Central memory CD8-positive, alpha-beta T cell (primary cell): Measurements from ENCODE around the gene TREML4.
A peak's percentile ranks its signal among the peaks of the same experiment; 100 is the strongest.

Experiments used
- ATAC-seq: fragments of 150-1000 bp; cut with Tn5 transposase; replicated peaks from 2 replicates; pipeline ENCODE4 v1.10.0; 2022; ENCODE audit warnings: mild to moderate bottlenecking, moderate FRiP score, moderate number of reproducible peaks; ENCODE audit not compliant: poor library complexity, severe bottlenecking; ENCODE audit errors: extremely low read depth
- DNase-seq, 2 donors: peaks; one replicate each; pipeline ENCODE4 v3.0.0; 2021; ENCODE audit warnings: low spot score in 2 of 2
- H3K27ac Mint-ChIP-seq: one replicate; pipeline ENCODE4 v1.8.0; 2022; ENCODE audit warnings: low read depth, mild to moderate bottlenecking, moderate library complexity, mixed read lengths
- H3K27me3 Mint-ChIP-seq: one replicate; pipeline ENCODE4 v1.8.0; 2022; ENCODE audit warnings: mixed read lengths
- H3K36me3 Mint-ChIP-seq: one replicate; pipeline ENCODE4 v1.8.0; 2022; ENCODE audit warnings: mild to moderate bottlenecking, moderate library complexity, mixed read lengths; ENCODE audit not compliant: insufficient read depth
- H3K4me1 Mint-ChIP-seq: one replicate; pipeline ENCODE4 v1.8.0; 2022; ENCODE audit warnings: mixed read lengths
- H3K4me3 Mint-ChIP-seq: one replicate; pipeline ENCODE4 v1.8.0; 2022; ENCODE audit warnings: mild to moderate bottlenecking, moderate library complexity, mixed read lengths
- H3K9me3 Mint-ChIP-seq: one replicate; pipeline ENCODE4 v1.8.0; 2022; ENCODE audit warnings: mixed read lengths

TREML4 gene

GRCh38 chr6:41215777-41216176, 12.4 kb upstream of the TREML4 start:
- no peaks in the 10 kb centered on the region for H3K4me1 Mint-ChIP-seq
- no peaks in the 10 kb centered on the region for H3K36me3 Mint-ChIP-seq

GRCh38 chr6:41216616-41217015, 11.5 kb upstream of the TREML4 start:
- Mint-ChIP-seq H3K27me3 (peaks cover 7% of the 10 kb centered on the region), H3K27ac (no peak overlapping the region), H3K4me3 (no peak overlapping the region), H3K36me3 (no peaks in the 10 kb centered on the region), H3K9me3 (peaks cover 10% of the 10 kb centered on the region), H3K4me1 (no peaks in the 10 kb centered on the region)
- ATAC-seq: no peak
- no peak for DNase-seq

More at GRCh38 chr6:41215777-41216176, 12.4 kb upstream of the TREML4 start:
- no peak overlapping the region for H3K4me3 Mint-ChIP-seq
- H3K27ac Mint-ChIP-seq: no peak overlapping the region
- peaks cover 10% of the 10 kb centered on the region for H3K9me3 Mint-ChIP-seq
- H3K27me3 Mint-ChIP-seq: peaks cover 7% of the 10 kb centered on the region
- DNase-seq: no peak
- ATAC-seq: no peak

GRCh38 chr6:41222045-41222444, 6.1 kb upstream of the TREML4 start:
- Mint-ChIP-seq H3K9me3 (no peaks in the 10 kb centered on the region), H3K4me3 (no peak overlapping the region), H3K36me3 (no peaks in the 10 kb centered on the region), H3K4me1 (no peaks in the 10 kb centered on the region), H3K27me3 (peaks cover 16% of the 10 kb centered on the region), H3K27ac (peak overlapping the region; percentile 10)
- ATAC-seq (no peak), DNase-seq (no peak)

- ATAC-seq (no peak), DNase-seq (no peak)
- Mint-ChIP-seq H3K27ac (no peak overlapping the region), H3K4me3 (no peak overlapping the region), H3K4me1 (no peaks in the 10 kb centered on the region), H3K36me3 (no peaks in the 10 kb centered on the region), H3K27me3 (peaks cover 20% of the 10 kb centered on the region), H3K9me3 (no peaks in the 10 kb centered on the region)
Measured at GRCh38 chr6:41222513-41222912, 5.6 kb upstream of the TREML4 start.

- Mint-ChIP-seq H3K36me3 (no peaks in the 10 kb centered on the region), H3K4me3 (no peak overlapping the region), H3K4me1 (no peaks in the 10 kb centered on the region), H3K9me3 (no peaks in the 10 kb centered on the region), H3K27ac (peak overlapping the region; percentile 17), H3K27me3 (peaks cover 26% of the 10 kb centered on the region)
- DNase-seq (no peak), ATAC-seq (no peak)
Measured at GRCh38 chr6:41224800-41225199, 3.3 kb upstream of the TREML4 start.

GRCh38 chr6:41226752-41227151, 1.4 kb upstream of the TREML4 start:
- Mint-ChIP-seq H3K27ac (no peak overlapping the region), H3K4me3 (no peak overlapping the region), H3K36me3 (no peaks in the 10 kb centered on the region), H3K27me3 (peaks cover 26% of the 10 kb centered on the region), H3K9me3 (no peaks in the 10 kb centered on the region), H3K4me1 (no peaks in the 10 kb centered on the region)
- DNase-seq: no peak
- ATAC-seq: no peak

- no peaks in the 10 kb centered on the region for H3K36me3 Mint-ChIP-seq
- H3K27me3 Mint-ChIP-seq: peaks cover 26% of the 10 kb centered on the region
- H3K4me1 Mint-ChIP-seq: no peaks in the 10 kb centered on the region
- DNase-seq: no peak
- H3K4me3 Mint-ChIP-seq: no peak overlapping the region
- no peaks in the 10 kb centered on the region for H3K9me3 Mint-ChIP-seq
- no peak for ATAC-seq
- H3K27ac Mint-ChIP-seq: no peak overlapping the region
Measured at GRCh38 chr6:41228616-41229015, 467 bp downstream of the TREML4 start.

- Mint-ChIP-seq H3K27me3 (peaks cover 16% of the 10 kb centered on the region), H3K4me1 (no peaks in the 10 kb centered on the region), H3K36me3 (no peaks in the 10 kb centered on the region), H3K9me3 (no peaks in the 10 kb centered on the region), H3K27ac (no peak overlapping the region), H3K4me3 (no peak overlapping the region)
- DNase-seq: no peak
- ATAC-seq: no peak
Measured at GRCh38 chr6:41229721-41230120, 1.6 kb downstream of the TREML4 start.

- Mint-ChIP-seq H3K9me3 (no peaks in the 10 kb centered on the region), H3K4me3 (no peak overlapping the region), H3K36me3 (no peaks in the 10 kb centered on the region), H3K27ac (no peak overlapping the region), H3K27me3 (peaks cover 11% of the 10 kb centered on the region), H3K4me1 (no peaks in the 10 kb centered on the region)
- DNase-seq (no peak), ATAC-seq (no peak)
Measured at GRCh38 chr6:41231246-41231645, 3.1 kb downstream of the TREML4 start.

GRCh38 chr6:41232667-41233066, 4.5 kb downstream of the TREML4 start:
- ATAC-seq (no peak), DNase-seq (no peak)
- Mint-ChIP-seq H3K9me3 (no peaks in the 10 kb centered on the region), H3K27me3 (peaks cover 16% of the 10 kb centered on the region), H3K4me1 (peaks cover 6% of the 10 kb centered on the region), H3K36me3 (no peaks in the 10 kb centered on the region), H3K27ac (no peak overlapping the region), H3K4me3 (no peak overlapping the region)

GRCh38 chr6:41236276-41236675, 8.1 kb downstream of the TREML4 start:
- ATAC-seq (no peak), DNase-seq (no peak)
- Mint-ChIP-seq H3K36me3 (no peaks in the 10 kb centered on the region), H3K4me1 (peaks cover 6% of the 10 kb centered on the region), H3K27ac (no peak overlapping the region), H3K27me3 (peaks cover 34% of the 10 kb centered on the region), H3K4me3 (no peak overlapping the region), H3K9me3 (no peaks in the 10 kb centered on the region)

- H3K4me1 Mint-ChIP-seq: peaks cover 6% of the 10 kb centered on the region
- peaks cover 34% of the 10 kb centered on the region for H3K27me3 Mint-ChIP-seq
- H3K9me3 Mint-ChIP-seq: no peaks in the 10 kb centered on the region
- DNase-seq (no peak), ATAC-seq (no peak)
- H3K4me3 Mint-ChIP-seq: no peak overlapping the region
- peak overlapping the region; percentile 35 for H3K27ac Mint-ChIP-seq
- no peaks in the 10 kb centered on the region for H3K36me3 Mint-ChIP-seq
Measured at GRCh38 chr6:41237128-41237527, 9.0 kb downstream of the TREML4 start.

- Mint-ChIP-seq H3K27ac (no peak overlapping the region), H3K27me3 (peaks cover 43% of the 10 kb centered on the region), H3K4me3 (no peak overlapping the region)
Measured at GRCh38 chr6:41239467-41240159, 11.5 kb downstream of the TREML4 start.

More at GRCh38 chr6:41239467-41240159, 11.5 kb downstream of the TREML4 start:
- DNase-seq (no peak), ATAC-seq (no peak)
- Mint-ChIP-seq H3K9me3 (no peaks in the 10 kb centered on the region), H3K4me1 (peaks cover 11% of the 10 kb centered on the region), H3K36me3 (no peaks in the 10 kb centered on the region)
